ENCODE data around the gene LGALS3.
A peak's percentile ranks its signal among the peaks of the same experiment; 100 is the strongest.

LGALS3 gene

GRCh38 chr14:55131370-55132137 lies 2.5 kb downstream of the LGALS3 start:
- peak; percentile 14 for DNase-seq (ENCODE audit: low read depth)

- peak; percentile 48 for DNase-seq (ENCODE audit: low read depth)
Observed at GRCh38 chr14:55133416-55133815, 4.4 kb downstream of the LGALS3 start.

- DNase-seq (ENCODE audit: low read depth) = peak; percentile 67
Observed at GRCh38 chr14:55136241-55136640, 7.2 kb downstream of the LGALS3 start.

- DNase-seq (ENCODE audit: low read depth) = peak; percentile 89
Observed at GRCh38 chr14:55136885-55137786, 8.1 kb downstream of the LGALS3 start.

- DNase-seq (ENCODE audit: low read depth) = no peak
Observed at GRCh38 chr14:55138091-55138490, 9.0 kb downstream of the LGALS3 start.

- DNase-seq (ENCODE audit: low read depth) = no peak
Observed at GRCh38 chr14:55139141-55139540, 10.1 kb downstream of the LGALS3 start.

- no peak for DNase-seq (ENCODE audit: low read depth)
Observed at GRCh38 chr14:55139696-55140509, 10.9 kb downstream of the LGALS3 start.

GRCh38 chr14:55141825-55142224 lies 12.8 kb downstream of the LGALS3 start:
- DNase-seq (ENCODE audit: low read depth) = no peak

- no peak for DNase-seq (ENCODE audit: low read depth)
Observed at GRCh38 chr14:55142466-55142865, 13.4 kb downstream of the LGALS3 start.

- DNase-seq (ENCODE audit: low read depth) = peak; percentile 36
Observed at GRCh38 chr14:55146425-55146824, 17.4 kb downstream of the LGALS3 start.

GRCh38 chr14:55151601-55152000 lies 22.5 kb downstream of the LGALS3 start:
- DNase-seq (ENCODE audit: low read depth) = peak; percentile 61

GRCh38 chr14:55152052-55152753 lies 23.2 kb downstream of the LGALS3 start:
- peak; percentile 87 for DNase-seq (ENCODE audit: low read depth)

- no peak for DNase-seq (ENCODE audit: low read depth)
Observed at GRCh38 chr14:55153951-55154350, 24.9 kb downstream of the LGALS3 start.

GRCh38 chr14:55157080-55157479 lies 28.0 kb downstream of the LGALS3 start:
- no peak for DNase-seq (ENCODE audit: low read depth)

- no peak for DNase-seq (ENCODE audit: low read depth)
Observed at GRCh38 chr14:55158412-55158811, 29.4 kb downstream of the LGALS3 start.

GRCh38 chr14:55160989-55161388 lies 31.9 kb downstream of the LGALS3 start:
- DNase-seq (ENCODE audit: low read depth) = peak; percentile 42

- DNase-seq (ENCODE audit: low read depth) = no peak
Observed at GRCh38 chr14:55170526-55170925, 41.5 kb downstream of the LGALS3 start.

GRCh38 chr14:55180006-55180405 lies 51.0 kb downstream of the LGALS3 start:
- no peak for DNase-seq (ENCODE audit: low read depth)

- DNase-seq (ENCODE audit: low read depth) = peak; percentile 38
Observed at GRCh38 chr14:55180434-55180833, 51.4 kb downstream of the LGALS3 start.

GRCh38 chr14:55188686-55189295 lies 59.7 kb downstream of the LGALS3 start:
- DNase-seq (ENCODE audit: low read depth) = peak; percentile 49

- no peak for DNase-seq (ENCODE audit: low read depth)
Observed at GRCh38 chr14:55190906-55191202, 61.8 kb downstream of the LGALS3 start.
